Putamen (tissue), 1 donor: ENCODE results near the gene CEACAM8.
"Not testable (repeated sequence)": the region's sequence is repeated elsewhere in the genome, so short reads cannot be mapped to it uniquely, and the experiment has no call there.

Source experiments
- DNase-seq: peaks from one replicate; pipeline ENCODE4 v3.0.0-alpha.2; 2016; ENCODE audit warnings: low spot score

Gene CEACAM8

GRCh38 chr19:42573642-42574041 is 21.1 kb downstream of the CEACAM8 start:
- no peak for DNase-seq

GRCh38 chr19:42571116-42571515 is 23.6 kb downstream of the CEACAM8 start:
- DNase-seq, result no peak

- DNase-seq, result no peak
Observed at GRCh38 chr19:42569193-42569592, 25.5 kb downstream of the CEACAM8 start.

- DNase-seq, result no peak
Observed at GRCh38 chr19:42568006-42568405, 26.7 kb downstream of the CEACAM8 start.

GRCh38 chr19:42567567-42567966 is 27.2 kb downstream of the CEACAM8 start:
- no peak for DNase-seq

GRCh38 chr19:42563352-42564210 is 31.1 kb downstream of the CEACAM8 start:
- DNase-seq, result peak; percentile 45

GRCh38 chr19:42561512-42561911 is 33.2 kb downstream of the CEACAM8 start:
- no peak for DNase-seq

GRCh38 chr19:42560731-42561130 is 34.0 kb downstream of the CEACAM8 start:
- DNase-seq, result no peak

GRCh38 chr19:42558450-42559150 is 36.1 kb downstream of the CEACAM8 start:
- no peak for DNase-seq

GRCh38 chr19:42557386-42557871 is 37.3 kb downstream of the CEACAM8 start:
- DNase-seq, result not testable (repeated sequence)

GRCh38 chr19:42555801-42556200 is 38.9 kb downstream of the CEACAM8 start:
- DNase-seq, result no peak

- no peak for DNase-seq
Observed at GRCh38 chr19:42555317-42555716, 39.4 kb downstream of the CEACAM8 start.

- no peak for DNase-seq
Observed at GRCh38 chr19:42554046-42554575, 40.6 kb downstream of the CEACAM8 start.

GRCh38 chr19:42553292-42554045 is 41.3 kb downstream of the CEACAM8 start:
- DNase-seq, result no peak

- DNase-seq, result no peak
Observed at GRCh38 chr19:42552086-42553065, 42.3 kb downstream of the CEACAM8 start.

- not testable (repeated sequence) for DNase-seq
Observed at GRCh38 chr19:42550521-42550920, 44.2 kb downstream of the CEACAM8 start.

- not testable (repeated sequence) for DNase-seq
Observed at GRCh38 chr19:42549067-42549466, 45.7 kb downstream of the CEACAM8 start.

- DNase-seq, result no peak
Observed at GRCh38 chr19:42548552-42548951, 46.2 kb downstream of the CEACAM8 start.

GRCh38 chr19:42547929-42548328 is 46.8 kb downstream of the CEACAM8 start:
- DNase-seq, result no peak

GRCh38 chr19:42546831-42547500 is 47.8 kb downstream of the CEACAM8 start:
- no peak for DNase-seq
